Daoy (cell line): ENCODE results near the gene TIGAR. TPM values are rescaled to one million over a fixed set of nuclear protein-coding genes. Genes with fewer than 3 reads are reported as not detected.

Source experiments
- DNase-seq: peaks from one replicate; pipeline ENCODE4 v3.0.0-alpha.2; 2015; ENCODE audit warnings: low read depth
- total RNA-seq: library from RNA; depleted of rRNA; stranded (reverse); fragments of >200 nt; shearing (Covaris generic); gene quantifications from 2 replicates; pipeline ENCODE4 v1.2.3, GENCODE V29; 2014; rRNA removed

Gene TIGAR, protein sequence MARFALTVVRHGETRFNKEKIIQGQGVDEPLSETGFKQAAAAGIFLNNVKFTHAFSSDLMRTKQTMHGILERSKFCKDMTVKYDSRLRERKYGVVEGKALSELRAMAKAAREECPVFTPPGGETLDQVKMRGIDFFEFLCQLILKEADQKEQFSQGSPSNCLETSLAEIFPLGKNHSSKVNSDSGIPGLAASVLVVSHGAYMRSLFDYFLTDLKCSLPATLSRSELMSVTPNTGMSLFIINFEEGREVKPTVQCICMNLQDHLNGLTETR
- total RNA-seq: 9.7 and 15.8 TPM in 2 replicates

DNA sequence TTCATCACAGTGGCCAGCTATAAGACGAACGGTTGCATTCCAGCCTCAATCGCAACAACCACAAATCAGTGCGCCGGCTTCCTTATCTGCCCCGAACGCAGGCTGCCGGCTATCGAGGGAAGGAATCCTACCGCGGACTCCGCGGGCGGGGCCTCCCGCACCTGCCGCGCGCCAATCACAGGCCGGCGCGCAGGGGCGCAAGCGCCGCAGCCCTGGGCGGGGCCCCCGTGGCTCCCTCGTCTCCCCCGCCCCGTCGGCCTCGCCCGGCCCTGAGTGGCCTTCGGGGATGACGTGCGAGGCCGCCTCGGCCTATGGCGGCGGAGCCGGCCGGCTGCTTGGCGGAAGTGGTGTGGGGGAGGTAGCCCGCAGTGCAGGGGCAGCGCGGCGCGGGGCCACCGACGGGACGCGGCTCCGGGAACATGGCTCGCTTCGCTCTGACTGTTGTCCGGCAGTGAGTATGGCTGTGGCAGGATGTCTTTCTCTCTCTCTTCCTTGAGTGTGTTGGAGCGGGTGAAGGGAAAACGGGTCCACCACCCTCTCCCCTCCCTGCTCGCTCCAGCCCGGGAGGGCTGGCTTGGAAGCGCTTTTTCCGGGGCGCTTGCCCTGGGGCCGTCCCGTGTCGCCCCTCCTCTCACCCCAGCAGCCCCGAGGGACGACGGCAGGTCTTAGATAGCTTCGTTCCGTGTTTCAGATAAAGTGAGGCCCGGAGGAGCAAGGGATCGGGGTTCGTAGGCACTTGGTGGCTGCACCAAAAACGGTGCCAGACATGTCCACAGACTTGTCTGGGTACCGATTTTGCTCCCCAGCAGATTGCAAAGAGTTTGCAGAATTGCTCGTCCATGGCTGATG lies at the start of gene TIGAR:
TIGAR (plus strand) TSS at position 361 of the 849 bp plus-strand sequence; CDS start at position 420, 59 bp downstream.
- peak; percentile 99 for DNase-seq

DNA sequence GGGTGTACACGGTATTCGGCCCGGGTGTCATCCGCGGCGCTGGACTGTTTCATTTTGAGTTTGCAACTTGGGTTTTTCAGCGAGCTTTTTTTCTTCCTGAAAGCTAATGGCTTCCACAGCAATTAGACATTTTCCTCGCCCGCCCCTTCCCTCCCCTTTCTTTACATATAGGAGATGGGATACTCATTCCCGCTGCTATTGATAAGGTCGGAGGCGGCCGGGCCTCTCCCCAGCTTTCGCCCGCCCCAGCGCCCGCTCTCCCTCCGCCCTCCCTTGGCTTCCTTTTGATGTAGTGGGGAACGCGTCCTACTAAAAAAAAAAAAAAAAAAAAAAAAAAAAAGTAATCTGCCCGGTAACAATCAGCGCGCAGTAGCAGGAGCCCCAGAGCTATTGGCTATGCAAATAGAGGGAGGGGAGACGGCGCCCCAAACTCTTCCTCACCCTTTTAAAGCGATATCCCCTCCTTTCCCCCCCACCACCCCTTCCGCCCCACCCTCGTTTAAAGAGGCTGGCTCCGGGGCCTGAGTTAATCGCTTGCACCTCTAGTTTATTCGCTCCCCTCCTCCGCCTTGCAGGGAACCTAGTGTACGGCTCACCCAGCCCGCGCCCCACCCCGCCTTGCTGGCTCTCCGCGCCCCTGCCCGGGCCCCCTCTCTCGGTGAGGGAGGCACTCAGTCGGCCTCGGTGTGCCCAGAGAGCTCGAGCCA lies 49.1 kb upstream of the TIGAR start:
- peak; percentile 81 for DNase-seq

DNA sequence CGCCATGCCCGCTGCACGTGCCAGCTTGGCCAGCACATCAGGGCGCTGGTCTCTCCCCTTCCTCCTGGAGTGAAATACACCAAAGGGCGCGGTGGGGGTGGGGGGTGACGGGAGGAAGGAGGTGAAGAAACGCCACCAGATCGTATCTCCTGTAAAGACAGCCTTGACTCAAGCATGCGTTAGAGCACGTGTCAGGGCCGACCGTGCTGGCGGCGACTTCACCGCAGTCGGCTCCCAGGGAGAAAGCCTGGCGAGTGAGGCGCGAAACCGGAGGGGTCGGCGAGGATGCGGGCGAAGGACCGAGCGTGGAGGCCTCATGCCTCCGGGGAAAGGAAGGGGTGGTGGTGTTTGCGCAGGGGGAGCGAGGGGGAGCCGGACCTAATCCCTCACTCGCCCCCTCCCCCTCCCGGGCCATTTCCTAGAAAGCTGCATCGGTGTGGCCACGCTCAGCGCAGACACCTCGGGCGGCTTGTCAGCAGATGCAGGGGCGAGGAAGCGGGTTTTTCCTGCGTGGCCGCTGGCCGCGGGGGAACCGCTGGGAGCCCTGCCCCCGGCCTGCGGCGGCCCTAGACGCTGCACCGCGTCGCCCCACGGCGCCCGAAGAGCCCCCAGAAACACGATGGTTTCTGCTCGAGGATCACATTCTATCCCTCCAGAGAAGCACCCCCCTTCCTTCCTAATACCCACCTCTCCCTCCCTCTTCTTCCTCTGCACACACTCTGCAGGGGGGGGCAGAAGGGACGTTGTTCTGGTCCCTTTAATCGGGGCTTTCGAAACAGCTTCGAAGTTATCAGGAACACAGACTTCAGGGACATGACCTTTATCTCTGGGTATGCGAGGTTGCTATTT lies 48.4 kb upstream of the TIGAR start:
- peak; percentile 75 for DNase-seq

DNA sequence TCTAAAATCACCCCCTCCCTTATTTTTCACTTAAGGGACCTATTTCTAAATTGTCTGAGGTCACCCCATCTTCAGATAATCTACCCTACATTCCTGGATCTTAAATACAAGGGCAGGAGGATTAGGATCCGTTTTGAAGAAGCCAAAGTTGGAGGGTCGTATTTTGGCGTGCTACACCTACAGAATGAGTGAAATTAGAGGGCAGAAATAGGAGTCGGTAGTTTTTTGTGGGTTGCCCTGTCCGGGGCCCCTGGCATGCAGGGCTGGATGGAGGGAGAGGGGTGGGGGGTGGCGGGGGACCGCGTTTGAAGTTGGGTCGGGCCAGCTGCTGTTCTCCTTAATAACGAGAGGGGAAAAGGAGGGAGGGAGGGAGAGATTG lies 47.8 kb upstream of the TIGAR start:
- DNase-seq: no peak

GRCh38 chr12:4273652-4274395 lies 47.2 kb upstream of the TIGAR start, which contains the start of gene CCND2:
Gene CCND2 (plus strand): TSS chr12:4273762. CDS start chr12:4274041, 279 bp downstream.
- DNase-seq: peak; percentile 94

GRCh38 chr12:4274396-4275015 lies 46.5 kb upstream of the TIGAR start:
- peak; percentile 46 for DNase-seq

DNA sequence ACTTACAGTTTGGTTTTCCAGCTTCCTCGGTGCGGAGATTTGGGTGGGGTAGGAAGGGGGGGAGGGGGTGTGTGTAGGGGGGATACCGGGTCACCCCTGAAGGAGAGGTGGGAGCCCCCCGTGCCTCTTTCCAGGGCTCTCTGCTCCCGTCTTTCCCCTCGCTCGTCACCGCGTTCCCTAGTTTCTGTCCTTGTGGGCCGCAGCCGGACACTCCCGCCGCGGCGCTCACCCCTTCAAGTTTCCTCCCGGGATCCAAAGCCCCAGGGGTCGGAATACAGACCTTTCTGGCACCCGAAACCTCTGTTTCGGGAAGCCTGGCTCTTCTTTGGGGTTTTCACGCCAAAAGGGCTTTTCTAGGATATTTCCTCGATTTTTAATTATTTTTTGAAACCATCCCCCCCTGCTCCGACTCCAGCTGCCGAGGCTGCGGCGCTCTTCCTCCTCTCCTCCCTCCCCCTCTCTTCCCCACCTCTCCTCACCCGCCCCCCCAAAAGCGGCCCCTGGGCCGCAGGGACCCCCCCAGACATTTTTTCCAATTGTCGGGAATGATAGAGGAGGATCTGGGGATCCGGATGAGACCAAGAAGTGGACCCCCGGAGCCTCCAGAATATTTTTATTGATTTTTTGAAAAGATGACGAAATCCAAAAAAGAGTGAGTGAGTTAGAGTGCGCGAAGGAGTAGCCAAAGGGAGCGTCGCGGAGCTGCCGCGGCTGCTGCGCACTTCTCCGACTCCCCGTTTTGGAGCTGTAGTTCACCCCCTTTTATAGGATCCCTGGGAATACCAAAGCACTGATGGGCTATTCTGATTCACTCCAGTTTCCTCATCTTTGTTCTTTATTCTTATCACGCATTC lies 45.8 kb upstream of the TIGAR start:
- peak; percentile 47 for DNase-seq

GRCh38 chr12:4275870-4276301 lies 45.1 kb upstream of the TIGAR start:
- peak; percentile 37 for DNase-seq

DNA sequence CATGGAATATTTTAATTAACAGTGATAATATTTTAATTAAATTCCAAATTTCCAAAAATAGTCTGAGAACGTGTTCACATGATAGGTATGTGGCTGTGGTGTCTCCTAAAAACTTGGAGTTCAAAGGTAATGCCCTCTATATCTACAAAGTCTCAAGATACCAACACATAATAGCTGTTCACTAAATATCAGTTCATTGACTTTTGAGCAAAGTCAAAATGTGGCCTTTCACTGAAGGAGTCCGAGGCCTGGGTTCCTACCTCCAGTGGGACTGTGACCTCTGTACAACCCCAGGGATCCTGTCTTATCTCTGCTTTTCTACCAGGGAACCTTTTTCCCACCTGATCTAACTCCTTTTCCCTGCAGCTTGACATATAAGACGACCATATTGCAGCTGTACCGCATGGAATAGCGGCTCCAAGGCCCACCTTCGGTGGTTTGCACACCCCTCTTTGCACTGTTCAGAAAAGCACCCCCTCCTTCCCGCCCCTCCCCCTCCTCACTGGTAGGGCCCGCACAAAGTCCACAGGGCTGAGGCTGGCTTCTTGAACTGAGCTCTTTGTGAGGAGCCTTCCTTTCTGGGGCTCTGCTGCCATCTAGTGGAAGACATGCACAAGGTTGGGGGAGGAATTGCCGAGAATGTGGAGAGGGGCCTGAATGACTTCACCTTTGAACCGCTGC lies 44.3 kb upstream of the TIGAR start:
- peak; percentile 93 for DNase-seq

DNA sequence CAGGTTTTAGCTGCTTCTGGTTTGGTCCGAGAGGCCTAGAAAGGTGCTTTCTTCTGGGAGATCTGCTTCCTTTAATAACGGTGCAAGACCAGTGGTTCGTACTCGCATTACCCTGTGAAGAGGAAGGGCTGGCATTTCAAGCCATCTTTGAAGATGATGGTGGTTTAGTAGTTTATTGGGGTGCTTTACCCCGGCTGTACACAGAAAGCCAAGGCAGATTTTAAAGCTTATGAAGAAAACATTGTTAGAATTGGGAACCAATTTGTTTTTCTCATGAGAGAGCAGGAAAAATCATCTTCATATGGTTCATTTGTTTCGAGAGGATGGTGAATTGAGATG lies 43.8 kb upstream of the TIGAR start:
- no peak for DNase-seq

DNA sequence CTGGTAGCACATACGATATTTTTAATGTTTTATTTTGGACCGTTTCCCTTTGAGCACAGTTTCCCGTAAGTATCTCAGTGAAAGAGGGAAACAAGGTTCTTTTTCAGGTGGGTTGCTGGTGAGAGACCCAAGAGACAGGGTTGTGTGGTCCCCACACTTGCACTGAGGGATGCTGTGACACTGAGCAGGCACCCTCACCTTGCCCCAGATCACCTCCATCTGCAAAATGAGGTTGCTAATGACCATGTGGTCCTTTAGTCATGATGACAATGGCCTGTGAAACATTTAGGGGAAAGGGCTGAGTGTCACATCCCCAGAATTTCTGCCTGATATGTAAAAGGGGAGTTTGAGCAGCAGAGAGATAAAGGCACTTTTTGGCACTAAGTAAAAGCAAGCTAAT lies 43.2 kb upstream of the TIGAR start:
- DNase-seq: no peak

- DNase-seq: no peak
Measured at GRCh38 chr12:4278329-4279197, 42.5 kb upstream of the TIGAR start.

GRCh38 chr12:4279198-4279690 lies 41.8 kb upstream of the TIGAR start:
- no peak for DNase-seq

DNA sequence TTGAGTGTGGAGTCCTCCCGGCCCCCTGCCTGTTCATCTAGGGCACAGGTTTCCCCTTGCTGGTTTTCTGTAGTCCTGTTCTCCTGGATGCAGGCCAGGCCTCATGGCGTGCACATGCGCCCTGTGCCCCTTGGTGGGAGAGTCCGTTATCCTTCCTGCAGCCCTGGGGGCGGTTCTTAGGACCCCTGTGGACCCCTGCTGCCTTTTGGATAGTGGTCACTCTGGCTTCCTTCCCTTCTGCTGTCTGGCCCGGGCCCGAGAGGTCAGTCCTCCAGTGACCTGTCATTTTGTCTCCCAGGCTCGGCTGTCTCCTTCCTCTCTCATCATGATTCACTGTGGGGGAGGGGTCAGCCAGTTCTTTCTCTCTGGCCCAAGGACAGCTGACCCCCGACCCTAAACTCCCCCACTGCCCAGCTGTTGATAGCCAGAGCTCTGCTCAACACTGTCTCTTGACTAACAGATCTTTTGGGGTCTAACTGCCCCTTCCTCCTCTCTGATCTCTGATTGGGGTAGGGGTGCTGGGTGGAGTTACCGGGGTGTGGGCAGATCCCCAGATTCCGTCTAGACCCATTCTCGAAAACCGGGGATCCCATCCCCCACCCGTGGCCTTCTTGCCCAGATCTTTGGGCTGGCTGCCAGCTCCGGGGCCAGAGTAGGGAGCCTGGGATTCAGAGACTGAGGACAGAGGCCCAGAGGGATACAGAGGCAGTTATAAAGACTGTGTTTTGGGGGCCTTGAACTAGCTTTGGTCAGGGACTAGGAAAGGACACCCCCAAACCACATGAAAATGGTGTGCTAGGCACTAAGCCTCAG lies 40.5 kb upstream of the TIGAR start:
- no peak for DNase-seq

DNA sequence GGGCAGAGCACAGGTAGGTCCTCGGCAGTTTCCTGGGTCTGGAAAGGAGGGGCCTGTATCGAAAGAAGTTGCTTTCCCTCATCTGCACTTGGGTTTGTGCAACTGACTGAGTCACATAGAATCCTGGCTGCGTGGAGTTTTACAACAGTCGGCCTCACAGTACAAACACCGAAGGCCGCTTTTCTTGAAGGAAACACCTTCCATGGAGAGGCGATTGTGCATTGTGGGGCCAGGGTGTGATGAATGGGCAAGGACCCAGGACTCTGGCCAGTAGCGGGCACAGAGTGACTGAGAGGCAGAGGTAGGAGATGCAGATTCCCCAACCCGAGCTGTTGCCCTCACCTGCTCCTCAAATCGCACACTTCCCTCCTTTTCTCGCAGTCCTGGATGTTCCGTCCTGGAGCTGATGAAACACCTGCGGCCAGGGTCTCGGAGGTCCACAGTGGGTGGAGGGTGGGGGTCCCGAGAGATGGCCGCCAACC lies 39.8 kb upstream of the TIGAR start:
- no peak for DNase-seq

DNA sequence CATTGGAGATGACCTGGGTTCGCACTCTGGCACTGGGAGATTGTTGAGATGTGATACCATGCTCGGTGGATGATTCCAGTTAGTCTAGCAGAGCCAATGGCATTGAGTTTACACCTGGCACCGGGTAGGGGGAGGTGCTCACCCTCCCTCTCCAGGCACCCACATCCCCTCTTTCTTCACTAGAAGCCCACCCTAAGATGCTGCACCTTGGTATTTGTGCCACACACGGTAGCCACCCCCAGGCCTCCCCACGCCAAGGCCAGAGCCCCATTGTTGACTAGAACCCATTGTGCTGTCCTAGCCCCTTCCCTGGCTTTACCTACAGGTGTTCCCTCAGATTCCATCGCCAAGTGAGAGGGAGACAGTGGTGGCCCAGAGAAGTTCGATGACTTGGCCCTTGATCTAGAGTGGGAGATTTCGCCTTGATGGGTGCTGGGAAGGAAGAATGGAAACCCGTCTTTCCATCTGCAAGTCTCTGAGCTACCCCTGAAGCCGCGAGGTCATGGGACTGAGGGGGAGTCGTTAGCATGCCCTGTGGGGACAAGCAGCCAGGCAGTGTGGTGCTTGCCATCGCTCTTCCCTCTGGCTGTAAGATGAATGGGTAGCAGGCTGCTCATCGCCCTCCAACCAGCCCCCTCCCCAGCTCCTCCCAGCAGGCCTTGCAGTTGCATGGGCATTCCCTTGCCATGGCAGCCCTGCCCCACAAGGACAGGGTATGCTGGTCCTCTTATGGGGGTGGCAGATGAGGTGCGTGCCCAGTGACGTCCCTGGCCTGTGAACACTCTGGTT lies 38.7 kb upstream of the TIGAR start:
- no peak for DNase-seq
